Endodermal cell (in vitro differentiated cells): ENCODE data around the gene BRD7. TPM values are rescaled to one million over a fixed set of nuclear protein-coding genes. Genes with fewer than 3 reads are reported as not detected.

Experiments
- DNase-seq: peaks from one replicate; pipeline ENCODE4 v3.0.0-alpha.2; 2017
- H3K27ac ChIP-seq: 2 replicates; pipeline ENCODE4 v1.5.1; 2013; ENCODE audit warnings: mild to moderate bottlenecking, low read depth, low read length, moderate library complexity
- H3K27me3 ChIP-seq: 2 replicates; pipeline ENCODE4 v1.6.1; 2013; ENCODE audit warnings: mild to moderate bottlenecking, low read length, moderate library complexity; ENCODE audit not compliant: insufficient read depth, control insufficient read depth, poor library complexity, severe bottlenecking
- H3K36me3 ChIP-seq: 2 replicates; pipeline ENCODE4 v1.7.0; 2013; ENCODE audit warnings: mild to moderate bottlenecking, low read length, moderate library complexity; ENCODE audit not compliant: control insufficient read depth, insufficient read depth
- H3K4me1 ChIP-seq: one replicate; pipeline ENCODE4 v1.7.0; 2013; ENCODE audit warnings: low read length; ENCODE audit not compliant: control insufficient read depth, insufficient read depth
- H3K4me3 ChIP-seq: 2 replicates; pipeline ENCODE4 v1.5.1; 2013; ENCODE audit warnings: mild to moderate bottlenecking, low read length, moderate library complexity
- H3K9ac ChIP-seq: 2 replicates; pipeline ENCODE4 v1.6.1; 2013; ENCODE audit warnings: mild to moderate bottlenecking, low read length, moderate library complexity; ENCODE audit not compliant: poor library complexity, severe bottlenecking; ENCODE audit errors: extremely low read depth
- H3K9me3 ChIP-seq: 2 replicates; pipeline ENCODE4 v1.6.1; 2013; ENCODE audit warnings: mild to moderate bottlenecking, low read length, moderate library complexity; ENCODE audit not compliant: control insufficient read depth
- H3K27ac Mint-ChIP-seq: 2 replicates; pipeline ENCODE4 v1.8.0; 2020; ENCODE audit warnings: mixed read lengths
- H3K27me3 Mint-ChIP-seq: 2 replicates; pipeline ENCODE4 v1.8.0; 2021; ENCODE audit warnings: mild to moderate bottlenecking, mixed read lengths; ENCODE audit not compliant: insufficient read depth
- H3K36me3 Mint-ChIP-seq: 2 replicates; pipeline ENCODE4 v1.8.0; 2020; ENCODE audit warnings: low read depth, mixed read lengths
- H3K4me1 Mint-ChIP-seq: 2 replicates; pipeline ENCODE4 v1.8.0; 2020; ENCODE audit warnings: mixed read lengths
- H3K4me3 Mint-ChIP-seq: 2 replicates; pipeline ENCODE4 v1.8.0; 2020; ENCODE audit warnings: mild to moderate bottlenecking, moderate library complexity, mixed read lengths
- H3K9me3 Mint-ChIP-seq: 2 replicates; pipeline ENCODE4 v1.8.0; 2020; ENCODE audit warnings: mild to moderate bottlenecking, mixed read lengths
- CTCF ChIP-seq: fragments of 200-600 bp; sonication (generic); conservative IDR thresholded peaks from 2 replicates; pipeline ENCODE4 v1.5.0; 2021; ENCODE audit warnings: antibody characterized with exemption, mild to moderate bottlenecking
- WGBS, 2 experiments: methylation state at CpG; one replicate each; pipeline versions ENCODE4 v1.1.5 to v1.1.7; 2013; ENCODE audit warnings: missing lambda C conversion rate in 2 of 2, mixed read lengths in 1 of 2; ENCODE audit not compliant: insufficient coverage in 1 of 2, insufficient read length in 1 of 2; 5-methylcytosine and 5-hydroxymethylcytosine counted together
- total RNA-seq, 2 donors: library from RNA; stranded (reverse); fragmentation: NEBNext Ultra II Directional in 1 of 2; extraction: Animal tissue kit (Norgen Biotek cat#: 25700) in 1 of 2; gene quantifications; 2 replicates in 1 of 2; 3 replicates in 1 of 2; pipeline ENCODE4 v1.2.1, GENCODE V29; 2021

The BRD7 gene
- total RNA-seq, 2 donors from 2014 or later = 125 to 163 TPM

GRCh38 chr16:50354629-50355456, 13.9 kb downstream of the BRD7 start:
- 80 to 90% methylated on average over 2 to 7 of the region's 11 CpGs for WGBS, 2 experiments
- H3K27me3 ChIP-seq = no peaks in the 10 kb centered on the region
- Mint-ChIP-seq H3K27ac (no peak overlapping the region), H3K4me3 (no peak overlapping the region), H3K36me3 (peaks cover 63% of the 10 kb centered on the region), H3K27me3 (no peaks in the 10 kb centered on the region), H3K4me1 (peaks cover 6% of the 10 kb centered on the region), H3K9me3 (no peaks in the 10 kb centered on the region)
- no peak for DNase-seq
- no peak overlapping the region for H3K9ac ChIP-seq
- peak; percentile 81 for TF ChIP-seq CTCF
- H3K4me1 ChIP-seq = no peaks in the 10 kb centered on the region
- no peak overlapping the region for H3K4me3 ChIP-seq
- peaks cover 80% of the 10 kb centered on the region for H3K36me3 ChIP-seq
- peaks cover 2% of the 10 kb centered on the region for H3K9me3 ChIP-seq
- H3K27ac ChIP-seq = no peak overlapping the region

GRCh38 chr16:50354082-50354481, 14.7 kb downstream of the BRD7 start:
- Histone ChIP-seq H3K9ac (no peak overlapping the region), H3K27me3 (no peaks in the 10 kb centered on the region), H3K27ac (no peak overlapping the region), H3K36me3 (peaks cover 80% of the 10 kb centered on the region), H3K4me1 (no peaks in the 10 kb centered on the region), H3K4me3 (no peak overlapping the region), H3K9me3 (peaks cover 9% of the 10 kb centered on the region)
- Mint-ChIP-seq H3K4me1 (no peaks in the 10 kb centered on the region), H3K4me3 (no peak overlapping the region), H3K9me3 (peaks cover 6% of the 10 kb centered on the region), H3K27ac (no peak overlapping the region), H3K27me3 (no peaks in the 10 kb centered on the region), H3K36me3 (peaks cover 67% of the 10 kb centered on the region)
- DNase-seq = no peak
- no CpG with 5 or more reads among the region's 1 CpG for WGBS, 2 experiments
- no peak for TF ChIP-seq CTCF

DNA sequence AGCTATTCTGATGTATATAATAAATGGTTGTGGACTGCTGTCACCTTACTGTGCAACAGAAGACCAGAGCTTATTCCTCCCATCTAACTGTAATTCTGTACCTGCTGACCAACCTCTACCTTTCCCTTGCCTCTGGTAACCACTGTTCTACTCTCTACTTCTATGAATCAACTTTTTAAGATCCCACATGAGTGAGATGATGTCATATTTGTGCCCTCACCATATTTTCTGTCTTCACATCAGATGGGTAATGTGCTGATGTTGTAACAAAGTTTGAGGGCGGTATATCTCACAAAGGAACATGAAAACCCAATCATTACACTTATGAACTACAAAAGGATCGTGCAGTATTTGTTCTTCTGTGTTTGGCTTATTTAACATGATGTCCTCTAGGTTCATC, 16.8 kb downstream of the BRD7 start:
- no peak for TF ChIP-seq CTCF
- WGBS, 2 experiments = 100% methylated on average over 2 of the region's 2 CpGs; no CpG with 5 or more reads in 1 of the 2 experiments
- Mint-ChIP-seq H3K4me1 (no peaks in the 10 kb centered on the region), H3K27ac (no peak overlapping the region), H3K36me3 (peaks cover 65% of the 10 kb centered on the region), H3K9me3 (peaks cover 17% of the 10 kb centered on the region), H3K27me3 (no peaks in the 10 kb centered on the region), H3K4me3 (no peak overlapping the region)
- peaks cover 9% of the 10 kb centered on the region for H3K9me3 ChIP-seq
- H3K4me3 ChIP-seq = no peak overlapping the region
- peaks cover 63% of the 10 kb centered on the region for H3K36me3 ChIP-seq
- no peaks in the 10 kb centered on the region for H3K27me3 ChIP-seq
- H3K9ac ChIP-seq = no peak overlapping the region
- no peak for DNase-seq
- H3K27ac ChIP-seq = no peak overlapping the region
- H3K4me1 ChIP-seq = no peaks in the 10 kb centered on the region
